Stimulated activated CD4-positive, alpha-beta T cell treated with anti-CD3 and anti-CD28 coated beads, Interleukin-4, amount 100 ng/mL, for 1 hour (primary cell): ENCODE measurements around the gene ACTR2.
A peak's percentile ranks its signal among the peaks of the same experiment; 100 is the strongest.
"Not testable (repeated sequence)": the region's sequence is repeated elsewhere in the genome, so short reads cannot be mapped to it uniquely, and the experiment has no call there.

ENCODE experiments used
- DNase-seq: peaks from one replicate; pipeline ENCODE4 v3.0.0-alpha.2; 2020

The ACTR2 gene

DNA sequence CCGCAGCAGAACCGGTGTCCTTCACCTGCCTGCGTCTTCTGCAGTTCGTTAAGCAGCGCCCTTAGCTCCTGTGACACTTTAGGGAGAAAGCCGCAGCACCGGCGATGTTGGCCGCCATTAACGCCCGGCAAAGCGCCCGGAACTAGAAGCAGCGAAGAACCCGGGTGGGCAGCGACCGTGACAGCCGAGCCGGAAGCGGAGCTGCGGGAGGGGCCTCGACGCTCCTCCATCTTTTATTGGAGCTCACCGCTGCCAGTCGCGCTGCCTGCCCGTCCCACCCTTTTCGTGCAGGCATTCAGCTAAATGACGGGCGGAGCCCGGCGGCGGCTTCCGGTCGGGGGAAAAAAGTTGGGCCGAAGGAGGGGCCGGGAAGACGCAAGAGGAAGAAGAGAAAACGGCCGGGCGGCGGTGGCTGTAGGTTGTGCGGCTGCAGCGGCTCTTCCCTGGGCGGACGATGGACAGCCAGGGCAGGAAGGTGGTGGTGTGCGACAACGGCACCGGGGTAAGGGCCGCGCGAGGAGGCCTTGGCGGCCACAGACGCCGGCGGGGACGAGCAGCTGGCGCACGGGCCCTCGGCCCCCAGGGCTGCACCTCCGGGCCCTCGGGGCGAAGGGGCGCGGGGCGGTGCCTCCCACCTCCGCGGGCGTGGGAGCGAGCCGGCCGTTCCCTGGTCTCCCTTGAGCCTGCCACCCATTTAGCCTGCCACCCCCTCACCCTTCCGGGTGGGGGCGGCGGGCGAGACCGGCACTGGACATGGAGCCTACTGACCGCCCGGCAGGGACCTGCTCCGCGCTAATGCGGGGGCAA, at the start of gene ACTR2:
ACTR2 (plus strand) TSS at position 376 of the 807 bp plus-strand sequence; CDS start at position 455, 79 bp downstream.
- peak; percentile 93 for DNase-seq

- DNase-seq: no peak
These were observed 45.1 kb upstream of the ACTR2 start for GRCh38 chr2:65182570-65182969.

GRCh38 chr2:65183406-65183805, 44.2 kb upstream of the ACTR2 start:
- DNase-seq: not testable (repeated sequence)

DNA sequence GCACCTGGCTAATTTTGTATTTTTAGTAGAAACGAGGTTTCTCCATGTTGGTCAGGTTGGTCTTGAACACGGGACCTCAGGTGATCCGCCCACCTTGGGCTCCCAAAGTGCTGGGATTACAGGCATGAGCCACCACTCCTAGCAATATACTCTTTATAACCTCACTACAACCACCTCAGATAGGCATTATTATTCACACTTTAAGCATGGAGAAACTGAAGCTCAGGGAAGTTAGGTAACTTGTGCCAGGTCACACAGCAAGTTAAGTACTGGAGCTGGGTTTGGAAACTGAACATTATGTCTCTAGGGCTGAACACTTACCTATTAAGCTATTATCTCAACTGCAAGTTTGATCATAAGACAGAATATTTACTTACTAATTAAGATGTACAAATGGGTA, 42.6 kb upstream of the ACTR2 start:
- DNase-seq: no peak

- DNase-seq: no peak
These were observed 41.4 kb upstream of the ACTR2 start for GRCh38 chr2:65186093-65186868.

GRCh38 chr2:65186872-65187851, 40.5 kb upstream of the ACTR2 start:
- peak; percentile 63 for DNase-seq

DNA sequence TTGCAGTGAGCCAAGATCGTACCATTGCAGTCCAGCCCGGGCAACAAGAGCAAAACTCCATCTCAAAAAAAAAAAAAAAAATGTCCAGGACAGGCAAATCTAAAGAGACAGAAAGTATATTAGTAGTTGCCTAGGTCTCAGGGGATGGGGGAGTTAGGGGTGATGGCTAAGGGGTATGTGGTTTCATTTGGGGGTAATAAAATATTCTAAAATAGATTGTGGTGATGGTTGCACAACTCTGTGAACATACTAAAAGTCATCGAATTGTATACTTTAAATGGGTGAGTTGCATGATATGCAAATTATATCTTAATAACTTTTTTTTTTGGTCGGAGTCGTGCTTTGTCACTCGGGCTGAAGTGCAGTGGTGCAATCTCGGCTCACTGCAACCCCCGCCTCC, 34.2 kb upstream of the ACTR2 start:
- DNase-seq: no peak

- no peak for DNase-seq
These were observed 28.9 kb upstream of the ACTR2 start for GRCh38 chr2:65198737-65199136.

DNA sequence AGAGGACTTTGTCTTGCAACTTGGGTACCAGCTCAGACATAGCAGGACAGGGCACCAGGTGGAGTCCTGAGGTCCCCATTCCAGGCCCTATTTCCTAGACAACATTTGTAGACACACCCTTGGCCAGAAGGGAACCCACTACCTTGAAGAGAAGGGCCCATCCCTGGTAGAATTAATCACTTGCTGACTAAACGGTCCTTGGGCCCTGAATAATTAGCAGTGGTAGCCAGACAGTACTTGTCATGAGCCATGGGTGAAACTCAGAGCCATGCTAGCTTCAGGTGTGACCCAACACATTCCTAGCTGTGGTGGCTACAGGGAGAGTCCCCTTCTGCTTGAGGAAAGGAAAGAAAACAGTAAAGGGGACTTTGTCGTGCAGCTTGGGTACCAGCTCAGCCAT, 28.5 kb upstream of the ACTR2 start:
- no peak for DNase-seq

GRCh38 chr2:65199891-65200290, 27.7 kb upstream of the ACTR2 start:
- no peak for DNase-seq

GRCh38 chr2:65204461-65205210, 23.0 kb upstream of the ACTR2 start:
- DNase-seq: no peak

- DNase-seq: no peak
These were observed 15.5 kb upstream of the ACTR2 start for GRCh38 chr2:65212115-65212514.

GRCh38 chr2:65212619-65213018, 15.0 kb upstream of the ACTR2 start:
- no peak for DNase-seq

- DNase-seq: no peak
These were observed 14.6 kb upstream of the ACTR2 start for GRCh38 chr2:65213035-65213434.

DNA sequence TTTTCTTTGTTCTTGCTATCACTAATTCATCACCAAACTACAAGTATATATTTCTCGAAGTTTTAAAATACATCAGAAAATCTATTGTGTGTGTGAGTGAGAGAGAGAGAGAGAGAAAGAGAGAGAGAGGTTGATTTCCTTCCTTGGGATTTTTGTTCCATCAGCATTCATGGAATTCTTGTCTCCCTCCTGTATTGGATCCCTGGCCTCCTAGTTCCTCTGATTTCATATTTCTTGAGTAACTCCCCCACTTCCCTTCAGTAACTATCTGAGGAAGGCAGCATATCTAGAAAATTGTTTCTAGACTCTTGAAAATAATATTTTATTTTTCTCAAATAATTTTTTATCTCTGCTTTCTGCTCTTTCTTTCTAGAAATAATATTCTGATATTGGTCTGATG, 13.3 kb upstream of the ACTR2 start:
- no peak for DNase-seq

DNA sequence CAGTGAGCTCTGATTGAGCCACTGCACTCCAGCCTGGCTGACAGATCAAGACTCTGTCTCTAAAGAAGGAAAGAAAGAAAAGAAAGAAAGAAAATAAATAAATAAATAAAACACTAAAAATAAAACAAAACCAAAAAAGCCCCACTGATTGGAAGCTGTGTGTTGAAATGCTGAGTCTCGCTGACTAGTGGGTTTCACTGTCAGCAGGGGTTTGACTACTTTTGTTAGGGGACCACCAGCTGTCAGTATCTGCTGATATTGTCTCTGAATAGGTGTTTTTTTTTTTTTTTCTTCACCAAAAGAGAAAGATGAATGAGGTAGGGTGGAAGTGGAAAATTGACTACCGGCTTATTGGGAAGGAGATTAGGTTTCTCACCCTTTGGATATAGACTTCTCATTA, 12.8 kb upstream of the ACTR2 start:
- DNase-seq: no peak

GRCh38 chr2:65215946-65216345, 11.7 kb upstream of the ACTR2 start:
- DNase-seq: no peak

- DNase-seq: no peak
These were observed 7.0 kb upstream of the ACTR2 start for GRCh38 chr2:65220432-65221131.

- DNase-seq: not testable (repeated sequence)
These were observed 6.4 kb upstream of the ACTR2 start for GRCh38 chr2:65221275-65221674.

DNA sequence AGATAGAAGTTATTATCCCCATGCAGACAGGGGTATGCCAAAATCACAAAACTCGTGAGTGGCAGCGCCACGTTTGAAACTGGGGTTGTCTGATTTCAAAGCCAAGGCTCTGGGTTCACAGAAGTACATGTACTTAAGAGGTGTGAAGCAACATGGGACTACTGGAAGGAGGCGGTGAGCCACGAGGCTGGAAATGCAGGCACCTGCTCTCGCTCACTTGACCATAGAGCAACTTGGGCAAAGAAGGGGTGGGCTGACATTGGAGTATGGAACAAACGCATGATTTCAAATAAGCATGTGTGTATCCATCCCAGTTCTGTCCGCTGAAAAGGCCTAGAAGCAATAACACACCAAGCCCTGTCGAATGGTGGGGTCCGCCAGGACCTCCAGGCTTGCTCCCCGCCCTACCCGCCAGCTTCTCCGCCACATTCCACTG, 593 bp upstream of the ACTR2 start:
- no peak for DNase-seq

- no peak for DNase-seq
These were observed 676 bp downstream of the ACTR2 start for GRCh38 chr2:65228263-65228750.
